ENCODE data around the gene LMO2. TPM values are rescaled to one million over a fixed set of nuclear protein-coding genes. Genes with fewer than 3 reads are reported as not detected.

LMO2 gene
- total RNA-seq, 1 donor from 2014 or later: 56.0 TPM

DNA sequence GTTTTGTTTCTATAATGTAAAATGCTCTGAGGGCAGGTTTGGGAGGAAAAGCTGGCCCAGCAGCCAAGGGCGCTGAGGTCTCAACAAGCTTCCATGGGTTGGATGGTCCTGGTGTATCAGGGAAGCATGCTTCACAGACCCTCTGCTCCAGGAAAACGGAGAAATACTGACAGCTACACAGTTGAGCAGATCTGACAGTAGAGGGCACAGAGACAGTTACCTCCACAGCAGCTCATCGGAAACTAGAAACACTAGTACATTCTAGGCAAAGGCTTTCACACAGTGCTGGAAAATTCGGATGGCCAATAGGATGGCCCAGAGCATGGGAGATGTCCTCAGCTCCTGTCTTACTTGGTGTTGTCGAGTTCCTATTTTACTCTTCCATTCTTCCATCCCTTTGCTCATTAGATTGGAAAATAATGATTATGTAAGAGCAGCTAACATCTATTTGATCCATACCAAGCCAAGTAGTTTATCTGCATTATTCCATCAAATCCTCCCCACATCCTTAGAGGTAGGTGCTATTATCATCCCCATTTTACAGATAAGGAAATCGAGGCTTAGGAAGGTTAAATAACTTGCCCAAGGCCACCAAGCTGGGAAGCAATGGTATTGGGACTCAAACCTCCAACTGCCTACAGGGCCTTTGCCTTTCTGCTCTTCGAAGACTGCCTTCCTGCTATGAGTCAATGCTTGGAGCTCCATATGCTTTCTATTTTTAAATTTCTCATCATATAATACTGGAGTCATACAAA lies 28.3 kb downstream of the LMO2 start:
- DNase-seq (ENCODE audit: low spot score in 2 of 2): no peak
- no peak for TF ChIP-seq CTCF (IDR thresholded peaks at IDR 0.05)
- H3K36me3 ChIP-seq: no peaks in the 10 kb centered on the region
- no peak overlapping the region for H3K27ac ChIP-seq
- H3K27me3 ChIP-seq: no peaks in the 10 kb centered on the region
- no peaks in the 10 kb centered on the region for H3K9me3 ChIP-seq
- intact Hi-C loops (cut with DNase I): no loop called here
- H3K4me3 ChIP-seq: no peak overlapping the region
- no peaks in the 10 kb centered on the region for H3K4me1 ChIP-seq

DNA sequence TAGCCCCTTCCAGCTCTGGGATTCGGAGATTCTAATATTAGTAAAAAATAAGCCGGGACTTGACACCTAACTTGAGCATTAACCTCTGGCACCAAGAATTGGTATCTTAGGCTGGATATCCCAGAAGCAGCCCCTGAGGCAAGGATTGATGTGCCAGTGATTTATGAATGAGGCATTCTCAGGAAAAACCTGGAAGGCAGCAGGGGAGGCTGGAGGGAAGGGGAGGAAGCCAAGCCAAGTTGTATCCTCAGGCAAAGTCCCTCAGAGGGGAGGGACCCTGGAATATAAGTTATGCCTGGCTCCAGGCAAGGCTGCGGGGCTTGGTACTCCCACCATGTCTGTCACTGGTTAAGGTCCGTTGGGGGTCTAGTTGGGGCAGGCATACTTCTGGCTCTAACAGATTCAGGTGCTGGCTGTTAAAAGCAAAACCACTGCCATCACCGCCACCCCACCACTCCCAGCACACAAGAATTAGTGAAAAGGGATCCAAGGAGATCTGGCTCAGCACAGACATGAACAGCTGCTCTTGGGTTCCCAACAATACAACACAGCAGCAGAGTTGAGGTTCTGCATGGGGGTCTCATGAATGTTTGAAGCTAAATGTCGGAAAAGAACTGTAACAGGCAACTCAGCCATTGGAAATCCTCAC lies 29.8 kb downstream of the LMO2 start:
- Histone ChIP-seq H3K27me3 (no peaks in the 10 kb centered on the region), H3K27ac (no peak overlapping the region), H3K4me1 (no peaks in the 10 kb centered on the region), H3K36me3 (no peaks in the 10 kb centered on the region), H3K4me3 (no peak overlapping the region), H3K9me3 (no peaks in the 10 kb centered on the region)
- intact Hi-C loops (cut with DNase I): no loop called here
- TF ChIP-seq CTCF (IDR thresholded peaks at IDR 0.05): no peak
- no peak for DNase-seq (ENCODE audit: low spot score in 2 of 2)

DNA sequence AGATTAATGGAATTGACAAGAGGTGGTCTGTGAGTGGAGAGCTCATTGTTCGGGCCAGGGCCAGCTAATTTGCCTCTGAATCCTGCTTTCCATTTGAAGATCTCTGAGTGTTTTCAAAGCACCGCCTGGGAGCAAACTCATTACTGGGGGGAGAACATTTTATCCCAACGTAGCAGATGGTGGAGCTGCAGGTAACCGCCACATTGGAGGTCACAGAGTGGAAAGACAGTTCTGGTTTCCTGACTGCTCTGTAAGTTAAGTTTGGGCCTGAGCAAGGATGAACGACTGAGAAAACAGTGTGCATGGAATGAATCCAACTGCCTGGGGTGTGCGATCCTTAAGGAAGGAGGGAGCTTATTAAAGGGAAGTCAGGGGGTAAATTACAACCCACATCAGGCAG lies 30.5 kb downstream of the LMO2 start:
- Histone ChIP-seq H3K4me1 (no peaks in the 10 kb centered on the region), H3K4me3 (no peak overlapping the region), H3K9me3 (no peaks in the 10 kb centered on the region), H3K27me3 (no peaks in the 10 kb centered on the region), H3K36me3 (no peaks in the 10 kb centered on the region), H3K27ac (no peak overlapping the region)
- intact Hi-C loops (cut with DNase I): no loop called here
- TF ChIP-seq CTCF (IDR thresholded peaks at IDR 0.05): no peak
- no peak for DNase-seq (ENCODE audit: low spot score in 2 of 2)

DNA sequence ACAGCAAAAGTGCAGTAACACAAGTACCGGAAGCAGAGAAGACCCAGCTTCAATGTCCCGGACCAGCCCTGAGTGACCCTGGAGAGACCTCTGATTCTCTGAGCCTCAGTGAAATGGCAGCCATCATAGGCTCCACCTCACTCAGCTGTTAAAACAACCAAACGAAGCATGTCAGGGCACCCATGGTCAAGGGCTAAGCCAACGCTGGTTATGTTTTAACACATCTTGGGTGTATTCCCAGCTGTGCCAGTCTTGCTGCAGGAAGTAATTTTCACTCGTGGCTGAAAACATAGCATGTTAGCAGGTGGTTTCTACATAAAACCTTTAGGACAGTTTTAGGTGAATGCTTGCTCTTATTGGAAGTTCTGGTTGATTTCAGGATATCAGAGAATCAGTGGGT lies 30.9 kb downstream of the LMO2 start:
- DNase-seq (ENCODE audit: low spot score in 2 of 2): no peak
- no peak overlapping the region for H3K27ac ChIP-seq
- no peak for TF ChIP-seq CTCF (IDR thresholded peaks at IDR 0.05)
- H3K36me3 ChIP-seq: no peaks in the 10 kb centered on the region
- H3K4me3 ChIP-seq: no peak overlapping the region
- intact Hi-C loops (cut with DNase I): no loop called here
- H3K4me1 ChIP-seq: no peaks in the 10 kb centered on the region
- H3K9me3 ChIP-seq: no peaks in the 10 kb centered on the region
- no peaks in the 10 kb centered on the region for H3K27me3 ChIP-seq

DNA sequence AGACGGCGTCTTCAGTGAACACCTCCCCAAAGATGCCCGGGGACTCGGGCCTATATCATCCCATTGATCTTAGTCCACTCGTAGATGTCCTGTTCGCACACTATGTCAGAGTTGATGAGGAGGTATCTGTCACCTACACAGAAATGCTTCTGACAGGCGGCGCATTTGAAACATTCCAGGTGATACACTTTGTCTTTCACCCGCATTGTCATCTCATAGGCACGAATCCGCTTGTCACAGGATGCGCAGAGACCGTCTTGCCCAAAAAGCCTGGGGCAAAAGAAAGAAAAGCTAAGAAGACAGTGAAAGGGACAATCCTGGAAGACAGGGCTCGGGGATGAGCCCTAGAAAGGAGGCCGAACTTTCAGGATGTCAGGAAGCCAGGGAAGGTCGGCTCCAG lies 32.6 kb downstream of the LMO2 start:
- no peak for TF ChIP-seq CTCF (IDR thresholded peaks at IDR 0.05)
- Histone ChIP-seq H3K4me3 (no peak overlapping the region), H3K4me1 (no peaks in the 10 kb centered on the region), H3K36me3 (peaks cover 0 to 2% of the 10 kb centered on the region in 2 donors), H3K9me3 (no peaks in the 10 kb centered on the region), H3K27ac (no peak overlapping the region), H3K27me3 (no peaks in the 10 kb centered on the region)
- DNase-seq (ENCODE audit: low spot score in 2 of 2): no peak
- intact Hi-C loops (cut with DNase I): no loop called here

Data from ascending aorta (tissue), 2 donors.